GM23338 (cell line): Measurements from ENCODE around the gene COP1. TPM values are rescaled to one million over a fixed set of nuclear protein-coding genes. Genes with fewer than 3 reads are reported as not detected.

Experiments used
- ATAC-seq: fragments of 200-7000 bp; cut with Tn5 transposase; 3 replicates; pipeline ENCODE4 v1.9.1; 2020
- DNase-seq: peaks from one replicate; pipeline ENCODE4 v3.0.0-alpha.2; 2015; ENCODE audit warnings: low spot score
- H2AFZ ChIP-seq: fragments of 200-600 bp; sonication (generic); 2 replicates; pipeline ENCODE4 v1.8.0; 2016; ENCODE audit warnings: antibody characterized with exemption, mild to moderate bottlenecking, moderate library complexity
- H3F3A ChIP-seq: fragments of 200-600 bp; sonication (generic); replicated peaks from 2 replicates; pipeline ENCODE4 v1.8.0; 2017; ENCODE audit warnings: antibody characterized with exemption, mixed run types, low read depth
- H3K27ac ChIP-seq: fragments of 200-600 bp; sonication (generic); 2 replicates; pipeline ENCODE4 v1.6.1; 2016; ENCODE audit warnings: low read depth
- H3K27me3 ChIP-seq: fragments of 200-600 bp; sonication (generic); 2 replicates; pipeline ENCODE4 v1.8.0; 2016; ENCODE audit warnings: mild to moderate bottlenecking, mixed run types, moderate library complexity; ENCODE audit not compliant: insufficient read depth
- H3K36me3 ChIP-seq: fragments of 200-600 bp; sonication (generic); 2 replicates; pipeline ENCODE4 v1.8.0; 2016; ENCODE audit warnings: mild to moderate bottlenecking; ENCODE audit not compliant: insufficient read depth
- H3K4me1 ChIP-seq: fragments of 200-600 bp; sonication (generic); 2 replicates; pipeline ENCODE4 v1.8.0; 2016; ENCODE audit warnings: mild to moderate bottlenecking, moderate library complexity; ENCODE audit not compliant: insufficient read depth
- H3K4me2 ChIP-seq: fragments of 200-600 bp; sonication (generic); 2 replicates; pipeline ENCODE4 v1.7.1; 2017; ENCODE audit warnings: mixed run types
- H3K4me3 ChIP-seq: fragments of 200-600 bp; sonication (generic); 2 replicates; pipeline ENCODE4 v1.6.1; 2016; ENCODE audit warnings: mixed run types
- H3K79me2 ChIP-seq: fragments of 200-600 bp; sonication (generic); replicated peaks from 2 replicates; pipeline ENCODE4 v1.8.0; 2017; ENCODE audit warnings: mild to moderate bottlenecking; ENCODE audit not compliant: insufficient read depth
- H3K9me2 ChIP-seq: fragments of 200-600 bp; sonication (generic); 2 replicates; pipeline ENCODE4 v1.8.0; 2017; ENCODE audit not compliant: insufficient read depth
- H4K20me1 ChIP-seq: fragments of 200-600 bp; sonication (generic); replicated peaks from 2 replicates; pipeline ENCODE4 v1.8.0; 2017; ENCODE audit warnings: mild to moderate bottlenecking; ENCODE audit not compliant: insufficient read depth
- H3K27ac Mint-ChIP-seq: 2 replicates; pipeline ENCODE4 v1.8.0; 2020; ENCODE audit warnings: inconsistent platforms, mild to moderate bottlenecking, moderate library complexity, mixed read lengths
- H3K27me3 Mint-ChIP-seq: 3 replicates; pipeline ENCODE4 v1.8.0; 2022; ENCODE audit warnings: low read depth, mild to moderate bottlenecking, moderate library complexity, mixed read lengths, inconsistent platforms; ENCODE audit not compliant: insufficient read depth, poor library complexity
- H3K36me3 Mint-ChIP-seq: 3 replicates; pipeline ENCODE4 v1.8.0; 2021; ENCODE audit warnings: low read depth, mild to moderate bottlenecking, inconsistent platforms, moderate library complexity, mixed read lengths
- H3K4me1 Mint-ChIP-seq: 3 replicates; pipeline ENCODE4 v1.8.0; 2020; ENCODE audit warnings: mild to moderate bottlenecking, inconsistent platforms, mixed read lengths
- H3K4me3 Mint-ChIP-seq: 3 replicates; pipeline ENCODE4 v1.8.0; 2021; ENCODE audit warnings: moderate library complexity, mild to moderate bottlenecking, inconsistent platforms, mixed read lengths
- H3K9me3 Mint-ChIP-seq: 3 replicates; pipeline ENCODE4 v1.8.0; 2020; ENCODE audit warnings: moderate library complexity, mild to moderate bottlenecking, inconsistent platforms, mixed read lengths
- CREB1 ChIP-seq: fragments of 250-450 bp; sonication (Bioruptor Pico); IDR thresholded peaks from 2 replicates; pipeline ENCODE4 v1.5.0; 2020; ENCODE audit warnings: low read depth, mild to moderate bottlenecking, moderate library complexity
- ETS1 ChIP-seq: IDR thresholded peaks from 2 replicates; pipeline ENCODE4 v1.6.1; 2016; ENCODE audit warnings: antibody characterized with exemption
- EZH2 ChIP-seq: fragments of 200-600 bp; sonication (generic); IDR thresholded peaks from one replicate; pipeline ENCODE4 v1.8.0; 2017; ENCODE audit warnings: antibody characterized with exemption, mild to moderate bottlenecking, low read depth; ENCODE audit not compliant: unreplicated experiment
- EZH2phosphoT487 ChIP-seq: fragments of 200-600 bp; sonication (generic); IDR thresholded peaks from one replicate; pipeline ENCODE4 v1.8.1; 2018; ENCODE audit warnings: antibody characterized with exemption; ENCODE audit not compliant: unreplicated experiment
- JUNB ChIP-seq: IDR thresholded peaks from one replicate; pipeline ENCODE4 v1.6.1; 2016; ENCODE audit warnings: antibody characterized with exemption; ENCODE audit not compliant: unreplicated experiment
- NANOG ChIP-seq: IDR thresholded peaks from 2 replicates; pipeline ENCODE4 v1.6.1; 2016; ENCODE audit warnings: antibody characterized with exemption, borderline replicate concordance
- POLR2AphosphoS5 ChIP-seq: IDR thresholded peaks from 2 replicates; pipeline ENCODE4 v1.6.1; 2016; ENCODE audit warnings: antibody characterized with exemption, low read depth
- REST ChIP-seq: IDR thresholded peaks from one replicate; pipeline ENCODE4 v1.6.1; 2018; ENCODE audit warnings: antibody characterized with exemption; ENCODE audit not compliant: unreplicated experiment
- STAT1 ChIP-seq: IDR thresholded peaks from one replicate; pipeline ENCODE4 v1.6.1; 2016; ENCODE audit warnings: antibody characterized with exemption; ENCODE audit not compliant: unreplicated experiment
- ZNF114 ChIP-seq: fragments of 250-450 bp; sonication (Bioruptor Pico); IDR thresholded peaks from 2 replicates; pipeline ENCODE4 v1.5.0; 2020; ENCODE audit warnings: mild to moderate bottlenecking, moderate library complexity
- ZNF331 ChIP-seq: fragments of 250-450 bp; sonication (Bioruptor Pico); IDR thresholded peaks from 2 replicates; pipeline ENCODE4 v1.5.0; 2020; ENCODE audit warnings: low read depth, mild to moderate bottlenecking, moderate library complexity
- polyA plus RNA-seq: library from polyadenylated mRNA; unstranded; fragments of >200 nt; fragmentation: Nextera tagmentation; extraction: Ambion mirVana; gene quantifications from 2 replicates; pipeline ENCODE4 v1.2.1, GENCODE V29; 2016
- total RNA-seq: library from RNA; depleted of rRNA; stranded (reverse); fragments of >200 nt; shearing (Covaris generic); gene quantifications from 2 replicates; pipeline ENCODE4 v1.2.3, GENCODE V29; 2014
- TF ChIP-seq, protein P1 (sequence below): fragments of 250-450 bp; sonication (Bioruptor Pico); IDR thresholded peaks from 2 replicates; pipeline ENCODE4 v1.5.0; 2020; ENCODE audit warnings: mild to moderate bottlenecking, moderate library complexity

The COP1 gene
- total and polyA plus RNA-seq, 2 experiments from 2014 or later: 54.0 to 54.9 TPM

DNA sequence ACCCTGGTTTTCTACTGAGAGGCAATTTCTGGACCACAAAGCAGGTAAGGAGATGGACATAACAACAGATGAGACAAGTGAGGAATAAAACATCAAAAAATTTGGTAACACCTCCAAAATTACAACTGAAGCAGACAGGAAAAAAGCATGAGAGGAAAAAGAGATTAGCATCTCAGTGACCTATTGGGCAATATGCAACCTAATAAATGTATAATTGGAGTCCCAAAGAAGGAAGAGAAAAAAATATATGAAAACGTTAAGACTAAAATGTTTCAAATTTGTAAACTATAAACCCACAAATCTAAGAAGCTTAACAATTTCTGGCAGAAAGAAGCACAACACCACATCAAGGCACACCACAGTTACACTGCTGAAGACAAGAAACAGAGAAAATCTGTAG lies 255.5 kb downstream of the COP1 start (continued):
- TF ChIP-seq REST (no peak), ZNF331 (CRISPR knock-in tag) (no peak), EZH2phosphoT487 (no peak), NANOG (no peak), JUNB (no peak), CREB1 (CRISPR knock-in tag) (no peak)

- Histone ChIP-seq H3F3A (no peaks in the 10 kb centered on the region), H3K4me1 (no peaks in the 10 kb centered on the region), H3K79me2 (no peaks in the 10 kb centered on the region), H3K27me3 (no peaks in the 10 kb centered on the region), H3K4me3 (no peak overlapping the region), H3K27ac (no peak overlapping the region), H3K9me2 (no peaks in the 10 kb centered on the region), H2AFZ (no peak overlapping the region), H3K4me2 (no peak overlapping the region), H4K20me1 (no peaks in the 10 kb centered on the region), H3K36me3 (no peaks in the 10 kb centered on the region)
- H3K27ac Mint-ChIP-seq: no peak overlapping the region
- peaks cover 11% of the 10 kb centered on the region; the same call in 2 of the 3 replicates for H3K36me3 Mint-ChIP-seq
- H3K9me3 Mint-ChIP-seq: no peaks in the 10 kb centered on the region
- no peaks in the 10 kb centered on the region for H3K4me1 Mint-ChIP-seq
- H3K27me3 Mint-ChIP-seq: no peaks in the 10 kb centered on the region
- DNase-seq (no peak), ATAC-seq (no peak)
- no peak overlapping the region for H3K4me3 Mint-ChIP-seq
- no peak for TF ChIP-seq ETS1
- TF ChIP-seq ZNF114: no peak
- TF ChIP-seq EZH2: no peak
- no peak for TF ChIP-seq ZNF331 (CRISPR knock-in tag)
- no peak for TF ChIP-seq JUNB
- TF ChIP-seq REST: no peak
- no peak for TF ChIP-seq POLR2AphosphoS5
- no peak for TF ChIP-seq STAT1
- TF ChIP-seq, protein P1, sequence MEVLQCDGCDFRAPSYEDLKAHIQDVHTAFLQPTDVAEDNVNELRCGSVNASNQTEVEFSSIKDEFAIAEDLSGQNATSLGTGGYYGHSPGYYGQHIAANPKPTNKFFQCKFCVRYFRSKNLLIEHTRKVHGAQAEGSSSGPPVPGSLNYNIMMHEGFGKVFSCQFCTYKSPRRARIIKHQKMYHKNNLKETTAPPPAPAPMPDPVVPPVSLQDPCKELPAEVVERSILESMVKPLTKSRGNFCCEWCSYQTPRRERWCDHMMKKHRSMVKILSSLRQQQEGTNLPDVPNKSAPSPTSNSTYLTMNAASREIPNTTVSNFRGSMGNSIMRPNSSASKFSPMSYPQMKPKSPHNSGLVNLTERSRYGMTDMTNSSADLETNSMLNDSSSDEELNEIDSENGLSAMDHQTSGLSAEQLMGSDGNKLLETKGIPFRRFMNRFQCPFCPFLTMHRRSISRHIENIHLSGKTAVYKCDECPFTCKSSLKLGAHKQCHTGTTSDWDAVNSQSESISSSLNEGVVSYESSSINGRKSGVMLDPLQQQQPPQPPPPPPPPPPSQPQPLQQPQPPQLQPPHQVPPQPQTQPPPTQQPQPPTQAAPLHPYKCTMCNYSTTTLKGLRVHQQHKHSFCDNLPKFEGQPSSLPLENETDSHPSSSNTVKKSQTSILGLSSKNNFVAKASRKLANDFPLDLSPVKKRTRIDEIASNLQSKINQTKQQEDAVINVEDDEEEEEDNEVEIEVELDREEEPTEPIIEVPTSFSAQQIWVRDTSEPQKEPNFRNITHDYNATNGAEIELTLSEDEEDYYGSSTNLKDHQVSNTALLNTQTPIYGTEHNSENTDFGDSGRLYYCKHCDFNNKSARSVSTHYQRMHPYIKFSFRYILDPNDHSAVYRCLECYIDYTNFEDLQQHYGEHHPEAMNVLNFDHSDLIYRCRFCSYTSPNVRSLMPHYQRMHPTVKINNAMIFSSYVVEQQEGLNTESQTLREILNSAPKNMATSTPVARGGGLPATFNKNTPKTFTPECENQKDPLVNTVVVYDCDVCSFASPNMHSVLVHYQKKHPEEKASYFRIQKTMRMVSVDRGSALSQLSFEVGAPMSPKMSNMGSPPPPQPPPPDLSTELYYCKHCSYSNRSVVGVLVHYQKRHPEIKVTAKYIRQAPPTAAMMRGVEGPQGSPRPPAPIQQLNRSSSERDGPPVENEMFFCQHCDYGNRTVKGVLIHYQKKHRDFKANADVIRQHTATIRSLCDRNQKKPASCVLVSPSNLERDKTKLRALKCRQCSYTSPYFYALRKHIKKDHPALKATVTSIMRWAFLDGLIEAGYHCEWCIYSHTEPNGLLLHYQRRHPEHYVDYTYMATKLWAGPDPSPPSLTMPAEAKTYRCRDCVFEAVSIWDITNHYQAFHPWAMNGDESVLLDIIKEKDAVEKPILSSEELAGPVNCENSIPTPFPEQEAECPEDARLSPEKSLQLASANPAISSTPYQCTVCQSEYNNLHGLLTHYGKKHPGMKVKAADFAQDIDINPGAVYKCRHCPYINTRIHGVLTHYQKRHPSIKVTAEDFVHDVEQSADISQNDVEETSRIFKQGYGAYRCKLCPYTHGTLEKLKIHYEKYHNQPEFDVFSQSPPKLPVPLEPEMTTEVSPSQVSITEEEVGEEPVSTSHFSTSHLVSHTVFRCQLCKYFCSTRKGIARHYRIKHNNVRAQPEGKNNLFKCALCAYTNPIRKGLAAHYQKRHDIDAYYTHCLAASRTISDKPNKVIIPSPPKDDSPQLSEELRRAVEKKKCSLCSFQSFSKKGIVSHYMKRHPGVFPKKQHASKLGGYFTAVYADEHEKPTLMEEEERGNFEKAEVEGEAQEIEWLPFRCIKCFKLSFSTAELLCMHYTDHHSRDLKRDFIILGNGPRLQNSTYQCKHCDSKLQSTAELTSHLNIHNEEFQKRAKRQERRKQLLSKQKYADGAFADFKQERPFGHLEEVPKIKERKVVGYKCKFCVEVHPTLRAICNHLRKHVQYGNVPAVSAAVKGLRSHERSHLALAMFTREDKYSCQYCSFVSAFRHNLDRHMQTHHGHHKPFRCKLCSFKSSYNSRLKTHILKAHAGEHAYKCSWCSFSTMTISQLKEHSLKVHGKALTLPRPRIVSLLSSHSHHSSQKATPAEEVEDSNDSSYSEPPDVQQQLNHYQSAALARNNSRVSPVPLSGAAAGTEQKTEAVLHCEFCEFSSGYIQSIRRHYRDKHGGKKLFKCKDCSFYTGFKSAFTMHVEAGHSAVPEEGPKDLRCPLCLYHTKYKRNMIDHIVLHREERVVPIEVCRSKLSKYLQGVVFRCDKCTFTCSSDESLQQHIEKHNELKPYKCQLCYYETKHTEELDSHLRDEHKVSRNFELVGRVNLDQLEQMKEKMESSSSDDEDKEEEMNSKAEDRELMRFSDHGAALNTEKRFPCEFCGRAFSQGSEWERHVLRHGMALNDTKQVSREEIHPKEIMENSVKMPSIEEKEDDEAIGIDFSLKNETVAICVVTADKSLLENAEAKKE (CRISPR knock-in tag): no peak
Measured at GRCh38 chr1:175947771-175948170, 259.3 kb downstream of the COP1 start.
